GM12874 (cell line): ENCODE data around the gene RASGRF1.

Experiments used
- TF ChIP-seq, protein P1 (sequence below): IDR thresholded peaks from 2 replicates; pipeline ENCODE4 v1.5.1; 2011; ENCODE audit warnings: low read depth, mild to moderate bottlenecking, control low read depth, low read length, moderate library complexity; ENCODE audit not compliant: insufficient read depth

Gene RASGRF1

DNA sequence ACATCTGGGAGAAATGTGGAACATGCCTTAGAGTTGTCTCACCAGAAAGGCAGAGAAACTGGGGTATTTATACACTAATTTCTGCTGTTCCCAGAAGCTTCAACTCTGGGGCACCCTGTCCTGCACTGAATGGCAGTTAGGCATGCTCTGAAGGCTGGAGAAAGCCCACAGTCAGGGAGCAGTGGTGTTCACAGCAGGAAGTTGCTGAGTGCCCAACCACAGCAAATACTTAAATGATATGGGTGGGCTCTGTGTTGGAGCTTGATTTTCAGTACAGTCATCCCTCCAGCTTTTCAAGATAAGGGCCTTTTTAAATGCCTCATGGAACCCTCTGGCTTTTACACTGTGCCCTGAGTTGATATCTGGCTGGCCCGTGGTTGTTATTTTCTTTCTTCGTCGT, 38.7 kb upstream of the RASGRF1 start:
- TF ChIP-seq, protein P1, sequence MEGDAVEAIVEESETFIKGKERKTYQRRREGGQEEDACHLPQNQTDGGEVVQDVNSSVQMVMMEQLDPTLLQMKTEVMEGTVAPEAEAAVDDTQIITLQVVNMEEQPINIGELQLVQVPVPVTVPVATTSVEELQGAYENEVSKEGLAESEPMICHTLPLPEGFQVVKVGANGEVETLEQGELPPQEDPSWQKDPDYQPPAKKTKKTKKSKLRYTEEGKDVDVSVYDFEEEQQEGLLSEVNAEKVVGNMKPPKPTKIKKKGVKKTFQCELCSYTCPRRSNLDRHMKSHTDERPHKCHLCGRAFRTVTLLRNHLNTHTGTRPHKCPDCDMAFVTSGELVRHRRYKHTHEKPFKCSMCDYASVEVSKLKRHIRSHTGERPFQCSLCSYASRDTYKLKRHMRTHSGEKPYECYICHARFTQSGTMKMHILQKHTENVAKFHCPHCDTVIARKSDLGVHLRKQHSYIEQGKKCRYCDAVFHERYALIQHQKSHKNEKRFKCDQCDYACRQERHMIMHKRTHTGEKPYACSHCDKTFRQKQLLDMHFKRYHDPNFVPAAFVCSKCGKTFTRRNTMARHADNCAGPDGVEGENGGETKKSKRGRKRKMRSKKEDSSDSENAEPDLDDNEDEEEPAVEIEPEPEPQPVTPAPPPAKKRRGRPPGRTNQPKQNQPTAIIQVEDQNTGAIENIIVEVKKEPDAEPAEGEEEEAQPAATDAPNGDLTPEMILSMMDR, result no peak

GRCh38 chr15:79128556-79128955, 38.0 kb upstream of the RASGRF1 start:
- TF ChIP-seq, protein P1, result no peak

GRCh38 chr15:79124388-79124787, 33.8 kb upstream of the RASGRF1 start:
- TF ChIP-seq, protein P1, result no peak

DNA sequence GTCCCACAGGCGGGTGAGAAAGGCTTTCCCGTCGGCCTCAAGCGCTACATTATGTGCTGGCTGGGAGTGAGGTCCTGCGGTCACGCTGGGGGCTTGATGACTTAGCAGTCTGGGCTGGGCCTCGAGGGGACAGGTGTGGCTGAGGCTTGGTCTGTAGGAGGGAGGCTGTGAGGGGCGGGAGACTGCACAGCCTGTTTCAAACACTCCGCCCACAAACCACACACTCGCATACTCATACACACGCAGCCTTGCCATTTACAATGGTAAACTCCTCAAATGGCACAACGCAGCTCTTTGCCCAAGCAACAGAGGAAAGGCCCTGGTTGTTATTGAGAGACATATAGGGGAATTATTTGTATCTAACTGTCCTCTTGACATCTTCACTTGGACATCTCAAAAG, 32.4 kb upstream of the RASGRF1 start:
- TF ChIP-seq, protein P1, result no peak

- TF ChIP-seq, protein P1, result no peak
Observed at GRCh38 chr15:79122391-79122790, 31.8 kb upstream of the RASGRF1 start.

DNA sequence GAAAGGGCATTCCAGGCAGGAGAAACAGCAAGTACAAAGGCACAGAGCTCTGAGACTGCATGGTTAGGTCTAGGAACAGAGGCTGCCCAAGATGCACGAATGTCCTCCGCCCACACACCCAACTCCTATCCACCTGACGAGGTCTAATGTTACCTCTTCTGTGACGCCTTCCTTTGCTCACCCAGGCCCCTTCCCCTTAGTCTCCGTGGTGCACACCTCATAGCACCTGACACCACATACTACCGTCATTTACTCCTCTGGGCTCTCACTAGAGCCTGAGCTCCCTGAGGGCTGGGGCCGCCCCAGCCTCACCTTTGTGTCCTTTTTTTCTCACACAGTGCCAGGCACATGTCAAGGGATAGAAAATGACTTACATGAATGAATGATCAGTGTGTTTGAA, 31.0 kb upstream of the RASGRF1 start:
- TF ChIP-seq, protein P1, result no peak

- TF ChIP-seq, protein P1, result no peak
Observed at GRCh38 chr15:79117442-79118204, 27.0 kb upstream of the RASGRF1 start.

DNA sequence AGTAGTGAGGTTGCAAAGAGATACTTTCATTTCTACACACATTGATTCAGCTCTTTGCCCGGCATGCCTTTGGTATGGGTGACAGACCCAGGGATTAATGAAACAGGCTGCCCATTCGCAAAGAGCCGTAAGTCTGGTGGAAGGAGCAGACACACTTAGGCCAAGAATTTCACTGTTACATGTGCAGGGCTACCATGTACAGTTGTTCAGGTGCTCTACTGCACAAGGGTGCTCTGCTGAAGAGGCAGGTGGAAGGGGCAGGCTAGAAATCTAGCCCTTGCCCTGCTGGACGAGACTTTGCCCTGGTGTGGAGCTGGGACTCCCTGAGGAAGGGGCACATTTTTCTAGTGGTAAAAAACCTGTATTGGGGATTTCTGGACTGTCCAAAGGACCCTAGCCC, 26.2 kb upstream of the RASGRF1 start:
- TF ChIP-seq, protein P1, result no peak
